ENCODE results near the gene TNNC1. TPM values are rescaled to one million over a fixed set of nuclear protein-coding genes. Genes with fewer than 3 reads are reported as not detected.

TNNC1 gene
- total and polyA plus RNA-seq, 2 of the 13 experiments (the other 11 are each of a cell fraction or from before 2014, with no cell fraction given): 11.8 to 36.4 TPM

DNA sequence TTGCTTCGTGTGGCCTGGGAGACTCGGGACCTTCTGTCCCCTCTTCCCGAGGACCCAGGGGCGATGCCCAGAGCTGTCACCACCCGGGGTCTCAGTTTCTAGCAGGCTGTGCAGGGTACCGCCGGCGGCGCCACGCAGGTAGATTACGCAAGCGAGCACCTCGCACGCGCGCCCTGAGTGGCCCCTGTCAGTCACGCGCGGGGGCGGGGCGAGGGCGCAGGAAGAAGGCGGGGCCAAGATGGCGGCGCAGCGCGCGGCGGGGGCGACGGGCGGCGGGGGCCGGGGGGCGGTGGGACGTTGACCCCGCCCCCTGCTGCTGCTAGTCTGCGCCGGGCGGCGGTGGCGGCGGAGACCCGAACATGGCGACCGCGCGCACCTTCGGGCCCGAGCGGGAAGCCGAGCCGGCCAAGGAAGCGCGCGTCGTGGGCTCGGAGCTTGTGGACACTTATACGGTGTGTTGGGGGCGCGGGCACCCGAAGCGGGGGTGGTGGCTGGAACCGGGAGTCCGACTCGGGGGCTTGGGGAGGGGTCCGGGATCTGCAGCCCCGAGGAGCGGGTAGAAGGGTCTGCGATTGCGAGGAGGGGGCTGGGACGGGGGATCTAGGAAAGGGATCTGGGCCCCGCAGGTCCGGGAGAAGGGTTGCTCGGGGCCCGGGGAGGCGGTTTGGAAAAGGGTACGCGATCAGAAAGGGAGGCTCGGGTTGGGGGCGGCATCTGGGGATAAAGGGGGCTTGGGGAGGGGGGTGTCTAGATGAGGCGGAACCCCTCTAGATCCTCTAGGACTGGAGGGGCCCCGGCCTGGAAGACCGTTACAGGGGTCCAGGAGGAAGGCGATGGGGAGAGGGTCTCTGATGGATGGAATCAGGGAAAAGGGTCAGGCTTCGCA is 1.7 kb upstream of the TNNC1 start, which contains the start of gene NISCH (continued):
- peak; percentile 34; the same call in 1 of the 2 replicates for TF ChIP-seq ZMAT3 (CRISPR knock-in tag; conservative IDR thresholded peaks at IDR 0.05)
- peak; percentile 85 for TF ChIP-seq HNF1B (CRISPR knock-in tag; IDR thresholded peaks at IDR 0.05)
- peak; percentile 48; the same call in 1 of the 2 replicates for TF ChIP-seq ZSCAN9 (CRISPR knock-in tag; IDR thresholded peaks at IDR 0.05; ENCODE audit: borderline replicate concordance)
- TF ChIP-seq ZNF234 (CRISPR knock-in tag; conservative IDR thresholded peaks at IDR 0.05): peak; percentile 65; the same call in 1 of the 2 replicates
- TF ChIP-seq ZNF891 (CRISPR knock-in tag; IDR thresholded peaks at IDR 0.05): no peak
- no peak for TF ChIP-seq SIN3B (IDR thresholded peaks at IDR 0.05; ENCODE audit: low read length)
- TF ChIP-seq, protein P1, sequence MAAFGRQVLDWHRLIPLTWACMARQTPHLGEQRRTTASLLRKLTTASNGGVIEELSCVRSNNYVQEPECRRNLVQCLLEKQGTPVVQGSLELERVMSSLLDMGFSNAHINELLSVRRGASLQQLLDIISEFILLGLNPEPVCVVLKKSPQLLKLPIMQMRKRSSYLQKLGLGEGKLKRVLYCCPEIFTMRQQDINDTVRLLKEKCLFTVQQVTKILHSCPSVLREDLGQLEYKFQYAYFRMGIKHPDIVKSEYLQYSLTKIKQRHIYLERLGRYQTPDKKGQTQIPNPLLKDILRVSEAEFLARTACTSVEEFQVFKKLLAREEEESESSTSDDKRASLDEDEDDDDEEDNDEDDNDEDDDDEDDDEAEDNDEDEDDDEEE (CRISPR knock-in tag; IDR thresholded peaks at IDR 0.05): 0 out of 2 replicates have a peak, but pooled peaks have one; percentile 47
- TF ChIP-seq, protein P2, sequence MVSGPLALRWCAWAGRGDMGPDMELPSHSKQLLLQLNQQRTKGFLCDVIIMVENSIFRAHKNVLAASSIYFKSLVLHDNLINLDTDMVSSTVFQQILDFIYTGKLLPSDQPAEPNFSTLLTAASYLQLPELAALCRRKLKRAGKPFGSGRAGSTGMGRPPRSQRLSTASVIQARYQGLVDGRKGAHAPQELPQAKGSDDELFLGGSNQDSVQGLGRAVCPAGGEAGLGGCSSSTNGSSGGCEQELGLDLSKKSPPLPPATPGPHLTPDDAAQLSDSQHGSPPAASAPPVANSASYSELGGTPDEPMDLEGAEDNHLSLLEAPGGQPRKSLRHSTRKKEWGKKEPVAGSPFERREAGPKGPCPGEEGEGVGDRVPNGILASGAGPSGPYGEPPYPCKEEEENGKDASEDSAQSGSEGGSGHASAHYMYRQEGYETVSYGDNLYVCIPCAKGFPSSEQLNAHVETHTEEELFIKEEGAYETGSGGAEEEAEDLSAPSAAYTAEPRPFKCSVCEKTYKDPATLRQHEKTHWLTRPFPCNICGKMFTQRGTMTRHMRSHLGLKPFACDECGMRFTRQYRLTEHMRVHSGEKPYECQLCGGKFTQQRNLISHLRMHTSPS (CRISPR knock-in tag; IDR thresholded peaks at IDR 0.05; ENCODE audit: low read depth): no peak
- peak; percentile 57 for TF ChIP-seq ASH2L (IDR thresholded peaks at IDR 0.05; ENCODE audit: insufficient read length, low read depth, low read length)
- TF ChIP-seq, protein P3, sequence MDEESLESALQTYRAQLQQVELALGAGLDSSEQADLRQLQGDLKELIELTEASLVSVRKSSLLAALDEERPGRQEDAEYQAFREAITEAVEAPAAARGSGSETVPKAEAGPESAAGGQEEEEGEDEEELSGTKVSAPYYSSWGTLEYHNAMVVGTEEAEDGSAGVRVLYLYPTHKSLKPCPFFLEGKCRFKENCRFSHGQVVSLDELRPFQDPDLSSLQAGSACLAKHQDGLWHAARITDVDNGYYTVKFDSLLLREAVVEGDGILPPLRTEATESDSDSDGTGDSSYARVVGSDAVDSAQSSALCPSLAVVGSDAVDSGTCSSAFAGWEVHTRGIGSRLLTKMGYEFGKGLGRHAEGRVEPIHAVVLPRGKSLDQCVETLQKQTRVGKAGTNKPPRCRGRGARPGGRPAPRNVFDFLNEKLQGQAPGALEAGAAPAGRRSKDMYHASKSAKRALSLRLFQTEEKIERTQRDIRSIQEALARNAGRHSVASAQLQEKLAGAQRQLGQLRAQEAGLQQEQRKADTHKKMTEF (CRISPR knock-in tag; IDR thresholded peaks at IDR 0.05): peak; percentile 78
- peak; percentile 87; the same call in 1 of the 2 replicates for TF ChIP-seq POGK (CRISPR knock-in tag; conservative IDR thresholded peaks at IDR 0.05)
- TF ChIP-seq ZNF225 (CRISPR knock-in tag; IDR thresholded peaks at IDR 0.05): peak; percentile 63; the same call in 1 of the 2 replicates
- TF ChIP-seq ZBTB38 (CRISPR knock-in tag; IDR thresholded peaks at IDR 0.05): peak; percentile 60; the same call in 1 of the 2 replicates
- peak; percentile 58 for TF ChIP-seq RARA (CRISPR knock-in tag; IDR thresholded peaks at IDR 0.05)
- no peak for TF ChIP-seq POLR2AphosphoS2 (IDR thresholded peaks at IDR 0.05; ENCODE audit: low read depth, low read length)
- no peak for TF ChIP-seq PRMT3 (CRISPR knock-in tag; IDR thresholded peaks at IDR 0.05; ENCODE audit: borderline replicate concordance, low read depth)
- TF ChIP-seq GATAD1 (CRISPR knock-in tag; IDR thresholded peaks at IDR 0.05): peak; percentile 59; the same call in 1 of the 2 replicates
- 0 out of 2 replicates have a peak, but pooled peaks have one; percentile 38 for TF ChIP-seq MYNN (CRISPR knock-in tag; IDR thresholded peaks at IDR 0.05; ENCODE audit: low read depth)
- TF ChIP-seq KLF6 (CRISPR knock-in tag; IDR thresholded peaks at IDR 0.05): peak; percentile 65; the same call in 1 of the 2 replicates
- TF ChIP-seq HNRNPK (IDR thresholded peaks at IDR 0.05; ENCODE audit: low read depth, low read length, poor library complexity, severe bottlenecking): peak; percentile 48
- TF ChIP-seq GZF1 (CRISPR knock-in tag; IDR thresholded peaks at IDR 0.05): no peak

Measured in HepG2 (cell line).